Ovary (tissue), 3 donors: ENCODE results near the gene L3MBTL2.

Experiments
- CTCF ChIP-seq, 3 donors: fragments of 450-650 bp in 2 of 3; fragments of 200-600 bp in 1 of 3; IDR thresholded peaks; one replicate each; pipeline versions ENCODE4 v1.5.1 to v1.8.0; 2016 to 2022; ENCODE audit warnings: antibody characterized with exemption in 3 of 3, mild to moderate bottlenecking in 1 of 3
- POLR2A ChIP-seq: fragments of 450-650 bp; IDR thresholded peaks from one replicate; pipeline ENCODE4 v1.6.1; 2017; ENCODE audit warnings: antibody characterized with exemption, mild to moderate bottlenecking, moderate library complexity
- donor health status: DM: no; HTN: no; CAD: no.

DNA sequence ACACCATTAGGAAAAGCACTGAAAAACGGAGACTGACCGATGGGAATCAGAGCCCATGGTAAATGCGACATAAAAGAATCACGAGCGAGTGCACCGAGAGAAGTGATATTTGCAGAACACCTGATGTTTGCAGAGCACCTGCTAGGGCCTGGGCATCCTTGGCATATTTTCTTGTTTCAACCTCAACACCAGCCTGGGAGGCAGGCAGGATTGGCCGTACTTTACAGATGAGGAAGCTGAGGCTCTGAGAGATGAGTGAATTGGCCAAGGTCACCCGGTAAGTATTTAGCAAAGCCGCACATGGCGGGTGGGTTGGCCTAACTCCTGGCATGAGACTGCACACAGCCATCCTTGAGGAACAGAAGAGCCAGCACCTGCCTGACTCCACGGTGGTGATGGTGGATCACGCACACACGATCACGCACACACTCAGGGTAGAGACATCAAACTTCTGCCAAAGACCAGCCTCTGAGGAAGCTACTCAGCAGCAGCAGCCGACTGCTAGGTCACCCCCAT lies 57.2 kb downstream of the L3MBTL2 start:
- TF ChIP-seq CTCF (IDR thresholded peaks at IDR 0.05) (no peak), POLR2A (no peak)
